Measurements from ENCODE around the gene CDH1.
"Not testable (repeated sequence)": the region's sequence is repeated elsewhere in the genome, so short reads cannot be mapped to it uniquely, and the experiment has no call there.

The CDH1 gene

GRCh38 chr16:68737046-68737729 lies at the start of gene CDH1:
CDH1 (plus strand) TSS chr16:68737292; CDS start chr16:68737416, 124 bp downstream.
- no peak for DNase-seq

DNA sequence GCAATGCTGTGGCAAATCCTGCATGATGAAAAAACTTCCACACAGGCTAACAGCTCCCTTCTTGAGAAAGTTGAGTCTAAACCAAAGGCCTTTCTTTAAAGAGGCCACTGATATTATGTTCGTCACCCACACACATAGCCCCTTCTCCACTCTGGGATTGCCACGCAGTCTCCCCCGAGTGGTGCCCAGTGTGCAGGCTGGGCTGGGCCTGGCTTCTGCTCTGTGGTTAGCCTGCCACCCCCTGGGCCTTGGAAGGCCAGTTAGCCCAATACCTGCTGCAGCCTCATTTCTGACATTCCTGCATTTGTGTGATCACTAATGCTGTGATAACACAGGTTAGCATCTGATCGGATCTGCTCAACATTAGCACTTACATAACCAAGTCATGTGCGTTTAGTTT lies 47.2 kb upstream of the CDH1 start:
- no peak for DNase-seq

GRCh38 chr16:68695575-68695974 lies 41.5 kb upstream of the CDH1 start:
- DNase-seq, result no peak

GRCh38 chr16:68696514-68696913 lies 40.6 kb upstream of the CDH1 start:
- no peak for DNase-seq

- no peak for DNase-seq
Measured at GRCh38 chr16:68698091-68698490, 39.0 kb upstream of the CDH1 start.

DNA sequence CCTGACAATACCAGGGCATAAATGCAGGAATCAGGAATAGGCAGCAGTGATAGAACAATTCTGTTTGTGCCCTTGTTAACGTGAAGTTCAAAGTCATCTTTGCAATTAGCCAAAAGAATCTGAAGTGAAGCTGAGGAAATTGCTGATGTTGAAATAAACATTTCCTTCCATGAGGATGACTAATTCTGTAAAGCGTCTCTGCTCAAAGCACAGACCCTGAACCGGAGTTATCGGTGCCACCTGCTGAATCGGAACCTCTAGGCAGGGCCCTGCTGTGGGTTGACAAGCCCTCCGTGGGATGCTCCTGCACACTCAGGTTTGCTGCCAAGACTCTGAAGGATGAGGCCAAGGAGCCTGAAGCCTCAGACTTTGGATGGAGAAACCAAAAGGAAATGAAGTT lies 37.0 kb upstream of the CDH1 start:
- peak; percentile 18 for DNase-seq

- no peak for DNase-seq
Measured at GRCh38 chr16:68700831-68701230, 36.3 kb upstream of the CDH1 start.

DNA sequence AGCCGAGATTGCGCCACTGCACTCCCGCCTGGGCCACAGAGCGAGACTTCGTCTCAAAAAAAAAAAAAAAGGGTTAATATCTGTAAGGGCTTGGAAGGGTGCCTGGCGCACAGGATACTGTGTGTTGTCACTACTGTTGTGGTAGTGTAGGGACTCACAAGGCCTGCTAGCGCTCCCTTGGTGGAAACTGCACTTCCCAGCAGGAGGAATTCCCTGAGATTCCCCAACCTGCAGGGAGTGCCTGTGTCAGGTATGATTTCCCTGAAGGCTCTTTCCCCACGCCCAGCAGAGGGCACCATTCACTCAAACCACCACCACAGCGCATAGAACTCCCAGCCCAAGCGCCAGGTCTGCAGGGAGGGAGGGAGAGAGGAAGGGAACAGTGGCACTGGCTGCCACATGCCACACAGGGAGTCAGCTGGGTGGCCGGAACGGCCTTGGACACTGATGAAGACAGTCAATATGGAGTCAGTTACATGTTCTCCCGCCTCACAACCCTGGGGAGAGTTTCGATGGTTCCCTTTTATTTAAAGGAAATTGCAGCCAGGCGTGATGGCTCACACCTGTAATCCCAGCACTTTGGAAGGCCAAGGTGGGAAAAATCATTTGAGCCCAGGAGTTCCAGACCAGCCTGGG lies 32.7 kb upstream of the CDH1 start:
- peak; percentile 59 for DNase-seq

- peak; percentile 30 for DNase-seq
Measured at GRCh38 chr16:68707340-68708152, 29.5 kb upstream of the CDH1 start.

GRCh38 chr16:68710211-68710610 lies 26.9 kb upstream of the CDH1 start:
- no peak for DNase-seq

DNA sequence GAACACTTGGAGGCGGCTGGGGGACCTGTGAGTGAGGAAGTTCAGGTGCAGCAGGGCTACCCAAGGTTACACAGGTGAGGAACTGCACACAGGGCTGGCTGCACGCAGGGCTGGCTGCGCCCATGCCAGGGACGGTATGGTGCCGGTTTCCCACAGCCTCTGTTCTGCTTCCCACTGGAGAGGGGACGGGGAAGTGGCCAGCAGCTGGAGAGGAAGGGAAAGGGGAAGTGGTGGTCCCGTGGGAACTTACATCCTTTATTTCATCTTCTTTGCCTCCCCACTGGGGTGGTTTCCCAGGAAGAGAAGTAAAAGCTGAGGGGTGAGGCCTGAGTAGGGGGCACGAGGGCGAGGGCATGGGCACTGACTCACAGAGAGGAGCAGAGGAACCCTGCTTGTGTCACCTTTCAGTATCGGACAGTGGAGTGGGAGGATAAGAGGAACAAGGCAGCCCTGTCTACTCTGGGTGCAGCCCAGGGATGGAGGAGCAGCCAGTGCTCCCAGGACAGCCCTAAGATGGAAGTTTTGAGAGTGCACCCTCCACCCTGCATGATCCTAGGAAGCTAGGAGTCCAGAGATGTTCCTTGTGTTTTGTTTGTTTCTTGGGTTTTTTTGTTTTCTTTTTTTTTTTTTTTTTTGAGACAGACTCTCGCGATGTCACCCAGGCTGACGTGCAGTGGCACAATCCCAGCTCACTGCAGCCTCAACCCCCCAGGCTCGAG lies 25.5 kb upstream of the CDH1 start:
- no peak for DNase-seq

GRCh38 chr16:68713361-68713760 lies 23.7 kb upstream of the CDH1 start:
- DNase-seq, result no peak

DNA sequence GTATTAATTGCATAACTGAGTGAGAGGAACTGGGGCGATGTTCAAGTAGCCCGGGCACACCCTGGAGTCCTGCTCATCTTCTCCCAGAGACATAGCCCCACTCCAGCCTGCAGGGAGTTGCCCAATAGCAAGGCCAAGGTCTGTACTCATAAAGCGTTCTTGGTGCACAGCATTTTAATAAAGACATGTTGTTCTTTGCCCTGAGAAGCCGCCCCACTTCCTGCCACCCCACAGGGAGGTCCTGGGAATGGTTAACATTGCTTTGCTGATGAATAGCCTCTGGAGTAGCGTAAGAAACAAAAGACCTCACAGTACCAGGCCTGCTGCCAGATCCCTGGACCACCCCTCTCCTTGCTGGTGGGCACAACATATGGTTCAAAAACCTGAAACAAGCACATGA lies 21.6 kb upstream of the CDH1 start:
- no peak for DNase-seq

DNA sequence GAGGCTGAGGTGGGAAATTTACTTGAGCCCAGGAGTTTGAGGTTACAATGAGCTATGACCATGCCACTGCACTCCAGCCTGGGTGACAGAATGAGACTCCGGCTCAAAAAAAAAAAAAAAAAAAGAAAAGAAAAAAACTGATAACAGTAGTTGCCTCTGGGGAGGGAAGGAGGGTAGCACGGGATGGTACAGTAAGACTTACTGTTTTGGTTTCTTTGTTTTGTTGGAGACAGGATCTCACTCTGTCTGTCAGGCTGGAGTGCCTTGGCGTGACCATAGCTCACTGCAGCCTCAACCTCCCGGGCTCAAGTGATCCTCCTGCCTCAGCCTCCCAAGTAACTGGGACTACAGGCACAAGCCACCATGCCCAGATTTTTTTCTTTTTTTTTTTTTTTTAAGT lies 20.6 kb upstream of the CDH1 start:
- not testable (repeated sequence) for DNase-seq

DNA sequence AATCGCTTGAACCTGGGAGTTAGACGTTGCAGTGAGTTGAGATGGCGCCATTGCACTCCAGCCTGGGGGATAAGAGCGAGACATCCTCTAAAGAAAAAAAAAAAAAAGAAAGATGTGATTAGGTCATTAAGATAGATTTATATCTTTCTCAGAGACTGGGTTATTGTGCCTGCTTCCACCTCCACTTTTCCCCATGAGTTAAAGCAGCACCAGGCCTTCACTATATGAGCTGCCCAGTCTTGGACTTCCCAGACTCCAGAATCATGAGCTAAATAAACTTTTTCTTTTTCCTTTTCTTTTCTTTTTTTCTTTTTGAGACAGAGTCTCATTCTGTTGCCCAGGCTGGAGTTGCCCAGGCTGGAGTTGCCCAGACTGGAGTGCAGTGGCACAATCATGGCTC lies 19.4 kb upstream of the CDH1 start:
- DNase-seq, result no peak

DNA sequence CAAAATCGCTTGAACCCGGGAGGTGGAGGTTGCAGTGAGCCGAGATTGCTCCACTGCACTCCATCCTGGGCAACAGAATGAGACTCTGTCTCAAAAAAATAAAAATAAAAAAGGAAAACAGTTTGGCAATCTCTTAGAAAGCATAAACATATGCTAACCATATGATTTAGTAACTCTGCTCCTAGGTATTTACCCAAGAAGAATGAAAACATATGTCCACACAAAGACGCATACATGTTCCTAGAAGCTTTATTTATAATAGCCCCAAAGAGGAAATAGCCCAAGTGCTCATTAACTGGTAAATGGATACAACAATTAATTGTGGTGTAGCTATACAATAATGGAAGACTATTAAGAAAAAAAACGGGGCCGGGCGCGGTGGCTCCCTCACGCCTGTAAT lies 18.5 kb upstream of the CDH1 start:
- DNase-seq, result no peak

DNA sequence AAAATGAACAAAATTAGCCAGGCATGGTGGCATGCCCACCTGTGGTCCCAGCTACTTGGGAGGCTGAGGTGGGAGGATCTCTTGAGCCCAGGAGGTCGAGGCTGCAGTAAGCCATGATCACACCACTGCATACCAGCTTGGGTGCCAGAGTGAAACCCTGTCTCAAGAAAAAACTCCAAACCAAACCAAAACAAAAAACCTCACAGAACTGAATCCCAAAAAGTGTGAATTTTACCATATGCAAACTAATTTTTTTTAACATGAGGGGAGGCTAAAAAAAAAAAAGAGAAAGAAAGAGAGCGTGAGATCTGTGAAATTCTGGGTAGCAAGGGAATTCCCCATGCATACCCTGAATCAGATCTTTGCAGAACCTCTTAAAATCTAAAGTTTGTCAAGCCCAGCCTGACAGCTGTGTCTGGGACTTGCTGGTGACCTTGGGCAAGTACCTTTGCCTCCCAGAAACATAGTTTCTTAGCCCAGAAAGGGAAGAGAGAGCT lies 17.1 kb upstream of the CDH1 start:
- DNase-seq, result no peak

DNA sequence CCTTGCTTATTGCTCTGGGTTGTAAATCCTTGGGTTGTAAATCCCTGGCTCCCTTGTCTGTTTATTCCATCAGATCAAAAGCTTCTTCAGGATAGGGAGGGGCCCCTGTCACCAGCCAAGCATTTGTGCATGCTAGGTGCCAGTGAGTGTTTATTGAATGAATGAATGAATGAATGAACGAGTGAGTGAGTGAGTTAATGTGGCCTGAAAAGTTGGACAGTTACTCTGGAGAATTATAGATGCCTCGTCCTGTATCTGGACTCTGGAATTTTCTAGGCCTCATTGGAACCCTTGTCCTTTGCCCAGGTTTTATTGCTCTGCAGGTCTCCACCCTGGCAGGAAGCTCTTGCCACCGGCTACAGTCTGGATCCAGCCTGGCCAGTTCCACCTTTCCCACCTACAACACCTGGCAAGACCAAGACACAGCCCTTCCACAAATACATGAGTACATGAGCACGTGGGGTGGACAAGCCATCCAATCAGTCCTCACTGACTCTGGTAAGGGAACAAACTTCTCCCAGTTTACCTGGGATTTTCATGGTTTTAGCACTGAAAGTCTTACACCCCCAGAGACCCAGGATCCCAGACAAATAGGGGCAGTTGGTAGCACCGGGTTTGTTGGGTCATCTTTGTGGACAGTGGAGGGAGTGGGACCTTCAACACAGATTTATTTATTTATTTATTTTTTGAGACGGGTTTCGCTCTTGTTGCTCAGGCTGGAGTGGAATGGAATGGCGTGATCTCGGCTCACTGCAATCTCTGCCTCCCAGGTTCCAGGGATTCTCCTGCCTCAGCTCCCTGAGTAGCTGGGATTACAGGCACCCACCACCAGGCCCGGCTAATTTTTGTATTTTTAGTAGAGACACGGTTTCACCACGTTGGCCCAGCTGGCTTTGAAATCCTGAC lies 14.7 kb upstream of the CDH1 start:
- no peak for DNase-seq

DNA sequence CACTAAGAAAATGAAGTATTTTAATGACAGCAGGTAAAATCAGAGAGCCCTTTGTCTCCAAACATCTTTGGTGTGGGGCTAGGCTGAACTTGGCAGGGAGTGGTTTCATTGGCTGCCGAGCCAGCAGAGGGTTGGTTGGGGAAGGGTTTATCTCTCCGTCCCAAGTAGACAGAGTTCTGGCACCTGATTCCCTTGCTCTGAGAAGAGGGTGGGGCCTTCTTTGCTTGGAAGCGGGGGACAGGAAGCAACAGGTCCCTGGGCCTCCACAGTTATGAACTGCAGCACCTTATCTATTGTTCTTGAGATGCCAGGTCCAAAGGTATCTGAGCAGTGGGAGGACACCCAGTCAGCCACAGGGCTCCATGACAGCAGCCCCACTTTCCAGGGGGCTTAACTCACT lies 12.3 kb upstream of the CDH1 start:
- no peak for DNase-seq

DNA sequence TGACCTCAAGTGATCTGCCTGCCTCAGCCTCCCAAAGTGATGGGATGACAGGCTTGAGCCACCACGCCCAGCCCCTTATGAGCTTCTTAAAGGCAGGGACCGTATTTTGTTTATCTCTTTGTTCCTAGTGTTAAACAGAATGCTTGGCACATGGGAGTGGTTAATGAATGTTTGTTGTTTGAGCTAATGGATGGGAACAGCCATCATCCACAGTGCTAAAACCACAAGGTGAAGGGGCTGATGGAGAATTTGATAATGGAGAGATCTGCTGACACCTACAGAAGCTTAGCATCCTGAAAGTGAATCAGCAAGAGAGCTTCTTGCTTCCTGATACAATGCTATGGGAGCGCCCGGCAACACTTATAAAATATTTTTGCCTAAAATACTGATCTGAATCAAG lies 8.6 kb upstream of the CDH1 start:
- DNase-seq, result no peak

DNA sequence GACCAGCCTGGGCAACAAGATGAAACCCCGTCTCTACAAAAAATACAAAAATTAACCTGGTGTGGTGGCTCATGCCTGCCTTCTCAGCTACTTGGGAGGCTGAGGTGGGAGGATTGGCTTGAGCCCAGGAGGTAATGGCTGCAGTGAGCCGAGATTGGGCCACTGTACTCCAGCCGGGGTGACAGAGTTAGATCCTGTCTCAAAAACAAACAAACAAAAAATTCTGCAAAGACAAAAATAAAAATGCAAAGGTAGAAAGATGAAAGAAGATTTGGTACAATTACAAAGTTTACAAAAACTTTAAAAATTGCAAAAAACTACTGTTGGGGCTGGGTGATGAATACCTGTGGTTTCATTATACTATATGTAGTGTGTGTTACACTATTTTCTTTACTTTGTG lies 5.5 kb upstream of the CDH1 start:
- no peak for DNase-seq

DNA sequence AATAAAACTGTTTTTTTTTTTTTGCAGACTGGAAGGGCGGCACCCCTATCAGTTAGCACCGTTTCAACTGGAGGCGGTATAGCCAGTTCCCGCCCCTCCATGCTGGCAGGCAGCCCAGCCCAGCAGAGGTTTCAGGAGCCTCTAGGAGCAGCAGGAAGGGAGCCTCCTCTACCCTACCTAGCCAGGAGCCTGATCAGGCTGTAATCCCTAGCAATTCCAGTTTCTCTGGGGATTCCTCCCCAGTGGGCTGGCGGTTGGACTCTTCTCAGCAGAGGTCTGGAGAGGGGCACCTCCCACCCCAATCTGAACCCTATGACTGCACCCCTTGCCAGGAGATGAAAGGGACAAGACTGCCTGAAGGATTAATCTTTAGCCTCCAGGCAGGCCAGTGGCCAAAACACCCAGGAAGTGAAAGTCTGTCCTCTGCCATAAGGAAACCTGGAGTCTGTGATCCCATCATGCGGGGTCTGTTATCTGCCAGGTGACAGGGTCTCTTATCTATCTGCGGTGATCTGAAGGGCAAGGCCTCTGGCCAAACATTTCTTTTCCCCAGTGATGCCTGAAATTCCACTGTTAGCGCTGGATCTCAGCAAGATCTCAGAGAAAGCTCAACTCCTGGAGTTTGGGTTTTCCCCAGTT lies 4.9 kb upstream of the CDH1 start:
- DNase-seq, result no peak

Measured in fibroblast of skin of right quadriceps (primary cell).